Measurements from ENCODE around the gene MACROD2.

The MACROD2 gene

GRCh38 chr20:14488212-14488611 lies 492.9 kb downstream of the MACROD2 start:
- H3K36me3 ChIP-seq (replicated peaks): no peaks in the 10 kb centered on the region
- no peak for DNase-seq (ENCODE audit: low spot score in 2 of 2)
- in situ Hi-C loops (cut with MboI; ENCODE audit: low sequenced_read_pairs): no loop called here
- no peaks in the 10 kb centered on the region for H3K4me1 ChIP-seq
- H3K4me3 ChIP-seq: no peak overlapping the region
- no peaks in the 10 kb centered on the region for H3K9me3 ChIP-seq
- H3K27me3 ChIP-seq (ENCODE audit: low read depth): no peaks in the 10 kb centered on the region; the same call in 1 of the 2 replicates

GRCh38 chr20:14488756-14489479 lies 493.6 kb downstream of the MACROD2 start:
- no peak for DNase-seq (ENCODE audit: low spot score in 2 of 2)
- H3K36me3 ChIP-seq (replicated peaks): no peaks in the 10 kb centered on the region
- in situ Hi-C loops (cut with MboI; ENCODE audit: low sequenced_read_pairs): no loop called here
- H3K27me3 ChIP-seq (ENCODE audit: low read depth): no peaks in the 10 kb centered on the region; the same call in 1 of the 2 replicates
- no peak overlapping the region for H3K4me3 ChIP-seq
- no peaks in the 10 kb centered on the region for H3K9me3 ChIP-seq
- no peaks in the 10 kb centered on the region for H3K4me1 ChIP-seq

- no peaks in the 10 kb centered on the region for H3K9me3 ChIP-seq
- no peaks in the 10 kb centered on the region; the same call in 1 of the 2 replicates for H3K27me3 ChIP-seq (ENCODE audit: low read depth)
- DNase-seq (ENCODE audit: low spot score in 2 of 2): no peak
- H3K4me3 ChIP-seq: no peak overlapping the region
- H3K36me3 ChIP-seq (replicated peaks): no peaks in the 10 kb centered on the region
- no peaks in the 10 kb centered on the region for H3K4me1 ChIP-seq
- in situ Hi-C loops (cut with MboI; ENCODE audit: low sequenced_read_pairs): no loop called here
These were observed 494.2 kb downstream of the MACROD2 start for GRCh38 chr20:14489544-14489943.

GRCh38 chr20:14491436-14491835 lies 496.1 kb downstream of the MACROD2 start:
- H3K36me3 ChIP-seq (replicated peaks): no peaks in the 10 kb centered on the region
- H3K9me3 ChIP-seq: no peaks in the 10 kb centered on the region
- H3K4me3 ChIP-seq: no peak overlapping the region
- H3K4me1 ChIP-seq: no peaks in the 10 kb centered on the region
- H3K27me3 ChIP-seq (ENCODE audit: low read depth): no peaks in the 10 kb centered on the region; the same call in 1 of the 2 replicates
- DNase-seq (ENCODE audit: low spot score in 2 of 2): no peak
- in situ Hi-C loops (cut with MboI; ENCODE audit: low sequenced_read_pairs): no loop called here

GRCh38 chr20:14493408-14493807 lies 498.1 kb downstream of the MACROD2 start:
- no peak for DNase-seq (ENCODE audit: low spot score in 2 of 2)
- Histone ChIP-seq H3K27me3 (ENCODE audit: low read depth) (no peaks in the 10 kb centered on the region; the same call in 1 of the 2 replicates), H3K36me3 (replicated peaks) (no peaks in the 10 kb centered on the region), H3K9me3 (no peaks in the 10 kb centered on the region), H3K4me3 (no peak overlapping the region), H3K4me1 (no peaks in the 10 kb centered on the region)
- in situ Hi-C loops (cut with MboI; ENCODE audit: low sequenced_read_pairs): no loop called here

GRCh38 chr20:14494355-14494754 lies 499.0 kb downstream of the MACROD2 start:
- no peaks in the 10 kb centered on the region for H3K36me3 ChIP-seq (replicated peaks)
- DNase-seq (ENCODE audit: low spot score in 2 of 2): no peak
- no peaks in the 10 kb centered on the region; the same call in 1 of the 2 replicates for H3K27me3 ChIP-seq (ENCODE audit: low read depth)
- no peaks in the 10 kb centered on the region for H3K4me1 ChIP-seq
- in situ Hi-C loops (cut with MboI; ENCODE audit: low sequenced_read_pairs): no loop called here
- no peaks in the 10 kb centered on the region for H3K9me3 ChIP-seq
- no peak overlapping the region for H3K4me3 ChIP-seq

- H3K4me3 ChIP-seq: no peak overlapping the region
- no peaks in the 10 kb centered on the region for H3K36me3 ChIP-seq (replicated peaks)
- in situ Hi-C loops (cut with MboI; ENCODE audit: low sequenced_read_pairs): no loop called here
- no peaks in the 10 kb centered on the region; the same call in 1 of the 2 replicates for H3K27me3 ChIP-seq (ENCODE audit: low read depth)
- no peak for DNase-seq (ENCODE audit: low spot score in 2 of 2)
- no peaks in the 10 kb centered on the region for H3K4me1 ChIP-seq
- no peaks in the 10 kb centered on the region for H3K9me3 ChIP-seq
These were observed 499.8 kb downstream of the MACROD2 start for GRCh38 chr20:14495066-14495465.

GRCh38 chr20:14497004-14497403 lies 501.7 kb downstream of the MACROD2 start:
- Histone ChIP-seq H3K27me3 (ENCODE audit: low read depth) (no peaks in the 10 kb centered on the region), H3K4me1 (no peaks in the 10 kb centered on the region), H3K4me3 (no peak overlapping the region), H3K9me3 (no peaks in the 10 kb centered on the region), H3K36me3 (replicated peaks) (no peaks in the 10 kb centered on the region)
- no peak for DNase-seq (ENCODE audit: low spot score in 2 of 2)
- in situ Hi-C loops (cut with MboI; ENCODE audit: low sequenced_read_pairs): no loop called here

- DNase-seq (ENCODE audit: low spot score in 2 of 2): no peak
- Histone ChIP-seq H3K4me3 (no peak overlapping the region), H3K27me3 (ENCODE audit: low read depth) (no peaks in the 10 kb centered on the region), H3K4me1 (no peaks in the 10 kb centered on the region), H3K36me3 (replicated peaks) (no peaks in the 10 kb centered on the region), H3K9me3 (no peaks in the 10 kb centered on the region)
- in situ Hi-C loops (cut with MboI; ENCODE audit: low sequenced_read_pairs): no loop called here
These were observed 503.5 kb downstream of the MACROD2 start for GRCh38 chr20:14498772-14499171.

GRCh38 chr20:14505476-14505875 lies 510.2 kb downstream of the MACROD2 start:
- in situ Hi-C loops (cut with MboI; ENCODE audit: low sequenced_read_pairs): no loop called here
- DNase-seq (ENCODE audit: low spot score in 2 of 2): no peak
- H3K36me3 ChIP-seq (replicated peaks): no peaks in the 10 kb centered on the region
- no peaks in the 10 kb centered on the region for H3K27me3 ChIP-seq (ENCODE audit: low read depth)
- no peaks in the 10 kb centered on the region for H3K4me1 ChIP-seq
- H3K4me3 ChIP-seq: no peak overlapping the region
- no peaks in the 10 kb centered on the region for H3K9me3 ChIP-seq

- H3K4me3 ChIP-seq: no peak overlapping the region
- H3K9me3 ChIP-seq: no peaks in the 10 kb centered on the region
- H3K36me3 ChIP-seq (replicated peaks): no peaks in the 10 kb centered on the region
- in situ Hi-C loops (cut with MboI; ENCODE audit: low sequenced_read_pairs): no loop called here
- H3K4me1 ChIP-seq: no peaks in the 10 kb centered on the region
- no peak for DNase-seq (ENCODE audit: low spot score in 2 of 2)
- no peaks in the 10 kb centered on the region for H3K27me3 ChIP-seq (ENCODE audit: low read depth)
These were observed 512.4 kb downstream of the MACROD2 start for GRCh38 chr20:14507711-14508110.

- H3K9me3 ChIP-seq: no peaks in the 10 kb centered on the region
- H3K36me3 ChIP-seq (replicated peaks): no peaks in the 10 kb centered on the region
- H3K4me1 ChIP-seq: no peaks in the 10 kb centered on the region
- no peak for DNase-seq (ENCODE audit: low spot score in 2 of 2)
- no peak overlapping the region for H3K4me3 ChIP-seq
- no peaks in the 10 kb centered on the region for H3K27me3 ChIP-seq (ENCODE audit: low read depth)
- in situ Hi-C loops (cut with MboI; ENCODE audit: low sequenced_read_pairs): no loop called here
These were observed 515.0 kb downstream of the MACROD2 start for GRCh38 chr20:14510341-14510740.

- DNase-seq (ENCODE audit: low spot score in 2 of 2): no peak
- Histone ChIP-seq H3K4me3 (no peak overlapping the region), H3K36me3 (replicated peaks) (no peaks in the 10 kb centered on the region), H3K9me3 (no peaks in the 10 kb centered on the region), H3K4me1 (no peaks in the 10 kb centered on the region), H3K27me3 (ENCODE audit: low read depth) (no peaks in the 10 kb centered on the region)
- in situ Hi-C loops (cut with MboI; ENCODE audit: low sequenced_read_pairs): no loop called here
These were observed 517.5 kb downstream of the MACROD2 start for GRCh38 chr20:14512839-14513238.

- Histone ChIP-seq H3K36me3 (replicated peaks) (no peaks in the 10 kb centered on the region), H3K4me1 (no peaks in the 10 kb centered on the region), H3K4me3 (no peak overlapping the region), H3K27me3 (ENCODE audit: low read depth) (no peaks in the 10 kb centered on the region), H3K9me3 (no peaks in the 10 kb centered on the region)
- no peak for DNase-seq (ENCODE audit: low spot score in 2 of 2)
- in situ Hi-C loops (cut with MboI; ENCODE audit: low sequenced_read_pairs): no loop called here
These were observed 523.3 kb downstream of the MACROD2 start for GRCh38 chr20:14518648-14519047.

GRCh38 chr20:14521016-14521415 lies 525.7 kb downstream of the MACROD2 start:
- Histone ChIP-seq H3K36me3 (replicated peaks) (no peaks in the 10 kb centered on the region), H3K9me3 (no peaks in the 10 kb centered on the region), H3K4me1 (no peaks in the 10 kb centered on the region), H3K27me3 (ENCODE audit: low read depth) (no peaks in the 10 kb centered on the region), H3K4me3 (no peak overlapping the region)
- no peak for DNase-seq (ENCODE audit: low spot score in 2 of 2)
- in situ Hi-C loops (cut with MboI; ENCODE audit: low sequenced_read_pairs): no loop called here

Measured in HAP-1 (cell line).